OCI-LY1 (cell line): ENCODE measurements around the gene CWC25.

Experiments
- EZH2 ChIP-seq: fragments of 200-600 bp; sonication (generic), shearing (Covaris generic); IDR thresholded peaks from 2 replicates; pipeline ENCODE4 v1.8.0; 2017; ENCODE audit warnings: borderline replicate concordance, mixed run types, mild to moderate bottlenecking, antibody characterized with exemption, low read length, moderate library complexity, mixed read lengths
- TF ChIP-seq, protein P1 (sequence below): fragments of 200-600 bp; sonication (generic), shearing (Covaris generic); IDR thresholded peaks from 2 replicates; pipeline ENCODE4 v1.5.1; 2017; ENCODE audit warnings: mild to moderate bottlenecking, antibody characterized with exemption, low read length, moderate library complexity, mixed read lengths

DNA sequence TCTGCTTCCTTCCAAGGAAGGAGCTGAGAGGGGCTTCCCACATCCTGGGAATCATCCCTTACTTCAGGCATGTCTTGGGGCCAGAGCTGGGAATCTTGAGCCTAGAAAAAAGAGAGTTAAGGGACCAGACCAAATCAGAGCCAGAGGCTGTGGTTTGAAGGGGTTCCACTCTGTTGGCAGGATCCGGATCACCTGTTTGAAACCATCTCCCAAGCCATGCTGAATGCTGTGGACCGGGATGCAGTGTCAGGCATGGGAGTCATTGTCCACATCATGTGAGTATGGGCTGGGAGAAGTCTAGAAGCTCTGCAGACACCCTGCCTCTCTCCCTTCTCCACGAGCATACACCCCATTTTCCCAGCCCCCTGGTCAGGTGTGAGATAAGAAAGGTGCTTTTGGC, 62.9 kb downstream of the CWC25 start:
- no peak for TF ChIP-seq EZH2
- TF ChIP-seq, protein P1, sequence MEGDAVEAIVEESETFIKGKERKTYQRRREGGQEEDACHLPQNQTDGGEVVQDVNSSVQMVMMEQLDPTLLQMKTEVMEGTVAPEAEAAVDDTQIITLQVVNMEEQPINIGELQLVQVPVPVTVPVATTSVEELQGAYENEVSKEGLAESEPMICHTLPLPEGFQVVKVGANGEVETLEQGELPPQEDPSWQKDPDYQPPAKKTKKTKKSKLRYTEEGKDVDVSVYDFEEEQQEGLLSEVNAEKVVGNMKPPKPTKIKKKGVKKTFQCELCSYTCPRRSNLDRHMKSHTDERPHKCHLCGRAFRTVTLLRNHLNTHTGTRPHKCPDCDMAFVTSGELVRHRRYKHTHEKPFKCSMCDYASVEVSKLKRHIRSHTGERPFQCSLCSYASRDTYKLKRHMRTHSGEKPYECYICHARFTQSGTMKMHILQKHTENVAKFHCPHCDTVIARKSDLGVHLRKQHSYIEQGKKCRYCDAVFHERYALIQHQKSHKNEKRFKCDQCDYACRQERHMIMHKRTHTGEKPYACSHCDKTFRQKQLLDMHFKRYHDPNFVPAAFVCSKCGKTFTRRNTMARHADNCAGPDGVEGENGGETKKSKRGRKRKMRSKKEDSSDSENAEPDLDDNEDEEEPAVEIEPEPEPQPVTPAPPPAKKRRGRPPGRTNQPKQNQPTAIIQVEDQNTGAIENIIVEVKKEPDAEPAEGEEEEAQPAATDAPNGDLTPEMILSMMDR, result no peak
